ENCODE data around the gene RAET1L.
A peak's percentile ranks its signal among the peaks of the same experiment; 100 is the strongest.

DNA sequence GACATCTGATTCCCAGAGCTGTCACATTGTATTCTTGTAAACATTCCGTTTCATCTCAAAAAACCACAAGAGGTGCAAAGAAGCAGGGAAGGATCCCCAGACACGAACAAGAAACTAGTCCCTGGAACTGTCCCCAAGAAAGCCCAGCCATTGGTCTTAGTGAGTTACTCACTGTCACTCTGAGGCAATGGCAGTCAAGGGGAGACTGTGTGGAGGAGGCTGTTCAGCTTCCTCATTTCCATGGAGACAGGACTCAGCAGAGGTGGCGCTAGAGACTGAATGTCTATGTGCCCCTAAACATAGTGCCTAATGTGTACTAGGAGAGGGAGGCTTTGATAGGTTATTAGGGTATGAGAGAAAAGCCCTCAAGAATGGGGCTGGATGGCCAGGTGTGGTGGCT is 50.5 kb downstream of the RAET1L start:
- TF ChIP-seq MED1 (CRISPR knock-in tag; IDR thresholded peaks at IDR 0.05; ENCODE audit: borderline replicate concordance) (no peak), ELF4 (CRISPR knock-in tag; IDR thresholded peaks at IDR 0.05) (no peak), FOSL1 (tag; conservative IDR thresholded peaks at IDR 0.05) (no peak), CREBBP (IDR thresholded peaks at IDR 0.05; ENCODE audit: low read depth, low read length) (no peak), NFYB (IDR thresholded peaks at IDR 0.05; ENCODE audit: extremely low read depth, insufficient read length) (no peak), CCAR2 (IDR thresholded peaks at IDR 0.05; ENCODE audit: low read depth, low read length) (no peak), EZH2 (IDR thresholded peaks at IDR 0.05; ENCODE audit: borderline replicate concordance, low read depth, low read length) (no peak), FOXA1 (IDR thresholded peaks at IDR 0.05; ENCODE audit: borderline replicate concordance) (no peak), RAD21 (CRISPR knock-in tag; conservative IDR thresholded peaks at IDR 0.05 in 1 of 2, IDR thresholded peaks at IDR 0.05 in 1 of 2) (no peak), C11orf30 (IDR thresholded peaks at IDR 0.05; ENCODE audit: low read depth) (no peak)
- TF ChIP-seq, protein P1, sequence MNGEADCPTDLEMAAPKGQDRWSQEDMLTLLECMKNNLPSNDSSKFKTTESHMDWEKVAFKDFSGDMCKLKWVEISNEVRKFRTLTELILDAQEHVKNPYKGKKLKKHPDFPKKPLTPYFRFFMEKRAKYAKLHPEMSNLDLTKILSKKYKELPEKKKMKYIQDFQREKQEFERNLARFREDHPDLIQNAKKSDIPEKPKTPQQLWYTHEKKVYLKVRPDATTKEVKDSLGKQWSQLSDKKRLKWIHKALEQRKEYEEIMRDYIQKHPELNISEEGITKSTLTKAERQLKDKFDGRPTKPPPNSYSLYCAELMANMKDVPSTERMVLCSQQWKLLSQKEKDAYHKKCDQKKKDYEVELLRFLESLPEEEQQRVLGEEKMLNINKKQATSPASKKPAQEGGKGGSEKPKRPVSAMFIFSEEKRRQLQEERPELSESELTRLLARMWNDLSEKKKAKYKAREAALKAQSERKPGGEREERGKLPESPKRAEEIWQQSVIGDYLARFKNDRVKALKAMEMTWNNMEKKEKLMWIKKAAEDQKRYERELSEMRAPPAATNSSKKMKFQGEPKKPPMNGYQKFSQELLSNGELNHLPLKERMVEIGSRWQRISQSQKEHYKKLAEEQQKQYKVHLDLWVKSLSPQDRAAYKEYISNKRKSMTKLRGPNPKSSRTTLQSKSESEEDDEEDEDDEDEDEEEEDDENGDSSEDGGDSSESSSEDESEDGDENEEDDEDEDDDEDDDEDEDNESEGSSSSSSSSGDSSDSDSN (IDR thresholded peaks at IDR 0.05; ENCODE audit: borderline replicate concordance in 1 of 2, low read depth in 2 of 2, low read length in 2 of 2) = no peak
- TF ChIP-seq, protein P2, sequence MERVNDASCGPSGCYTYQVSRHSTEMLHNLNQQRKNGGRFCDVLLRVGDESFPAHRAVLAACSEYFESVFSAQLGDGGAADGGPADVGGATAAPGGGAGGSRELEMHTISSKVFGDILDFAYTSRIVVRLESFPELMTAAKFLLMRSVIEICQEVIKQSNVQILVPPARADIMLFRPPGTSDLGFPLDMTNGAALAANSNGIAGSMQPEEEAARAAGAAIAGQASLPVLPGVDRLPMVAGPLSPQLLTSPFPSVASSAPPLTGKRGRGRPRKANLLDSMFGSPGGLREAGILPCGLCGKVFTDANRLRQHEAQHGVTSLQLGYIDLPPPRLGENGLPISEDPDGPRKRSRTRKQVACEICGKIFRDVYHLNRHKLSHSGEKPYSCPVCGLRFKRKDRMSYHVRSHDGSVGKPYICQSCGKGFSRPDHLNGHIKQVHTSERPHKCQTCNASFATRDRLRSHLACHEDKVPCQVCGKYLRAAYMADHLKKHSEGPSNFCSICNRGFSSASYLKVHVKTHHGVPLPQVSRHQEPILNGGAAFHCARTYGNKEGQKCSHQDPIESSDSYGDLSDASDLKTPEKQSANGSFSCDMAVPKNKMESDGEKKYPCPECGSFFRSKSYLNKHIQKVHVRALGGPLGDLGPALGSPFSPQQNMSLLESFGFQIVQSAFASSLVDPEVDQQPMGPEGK (CRISPR knock-in tag; IDR thresholded peaks at IDR 0.05; ENCODE audit: borderline replicate concordance) = no peak
- TF ChIP-seq, protein P3, sequence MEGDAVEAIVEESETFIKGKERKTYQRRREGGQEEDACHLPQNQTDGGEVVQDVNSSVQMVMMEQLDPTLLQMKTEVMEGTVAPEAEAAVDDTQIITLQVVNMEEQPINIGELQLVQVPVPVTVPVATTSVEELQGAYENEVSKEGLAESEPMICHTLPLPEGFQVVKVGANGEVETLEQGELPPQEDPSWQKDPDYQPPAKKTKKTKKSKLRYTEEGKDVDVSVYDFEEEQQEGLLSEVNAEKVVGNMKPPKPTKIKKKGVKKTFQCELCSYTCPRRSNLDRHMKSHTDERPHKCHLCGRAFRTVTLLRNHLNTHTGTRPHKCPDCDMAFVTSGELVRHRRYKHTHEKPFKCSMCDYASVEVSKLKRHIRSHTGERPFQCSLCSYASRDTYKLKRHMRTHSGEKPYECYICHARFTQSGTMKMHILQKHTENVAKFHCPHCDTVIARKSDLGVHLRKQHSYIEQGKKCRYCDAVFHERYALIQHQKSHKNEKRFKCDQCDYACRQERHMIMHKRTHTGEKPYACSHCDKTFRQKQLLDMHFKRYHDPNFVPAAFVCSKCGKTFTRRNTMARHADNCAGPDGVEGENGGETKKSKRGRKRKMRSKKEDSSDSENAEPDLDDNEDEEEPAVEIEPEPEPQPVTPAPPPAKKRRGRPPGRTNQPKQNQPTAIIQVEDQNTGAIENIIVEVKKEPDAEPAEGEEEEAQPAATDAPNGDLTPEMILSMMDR (IDR thresholded peaks at IDR 0.05 in 2 of 3, conservative IDR thresholded peaks at IDR 0.05 in 1 of 3; ENCODE audit: insufficient read depth in 2 of 3, low read depth in 1 of 3, low read length in 3 of 3) = peak in 2 of 3 experiments; percentile 15 to 39; a peak in 2 of 6 replicates

Data from K562 (cell line).